H9 (cell line): ENCODE results near the gene CELSR2. TPM values are rescaled to one million over a fixed set of nuclear protein-coding genes. Genes with fewer than 3 reads are reported as not detected.

Source experiments
- DNase-seq: peaks from one replicate; pipeline ENCODE4 v3.0.0-alpha.2; 2017
- H2AFZ ChIP-seq: one replicate; pipeline ENCODE4 v1.6.1; 2013; ENCODE audit warnings: mild to moderate bottlenecking, low read length, control low read depth, moderate library complexity
- H2AK5ac ChIP-seq: 2 replicates; pipeline ENCODE4 v1.6.1; 2013; ENCODE audit warnings: low read length, control low read depth, mixed read lengths; ENCODE audit not compliant: insufficient read length
- H2BK120ac ChIP-seq: one replicate; pipeline ENCODE4 v1.6.1; 2013; ENCODE audit warnings: low read depth, mild to moderate bottlenecking, low read length, control low read depth, inconsistent platforms; ENCODE audit not compliant: poor library complexity, severe bottlenecking
- H2BK12ac ChIP-seq: 2 replicates; pipeline ENCODE4 v1.6.1; 2013; ENCODE audit warnings: low read length, control low read depth, mixed read lengths, low read depth; ENCODE audit not compliant: insufficient read length
- H2BK15ac ChIP-seq: 2 replicates; pipeline ENCODE4 v1.6.1; 2013; ENCODE audit warnings: low read depth, low read length, control low read depth
- H2BK20ac ChIP-seq: one replicate; pipeline ENCODE4 v1.6.1; 2013; ENCODE audit warnings: low read depth, mild to moderate bottlenecking, low read length, control low read depth, inconsistent platforms; ENCODE audit not compliant: poor library complexity, severe bottlenecking
- H2BK5ac ChIP-seq: 2 replicates; pipeline ENCODE4 v1.6.1; 2013; ENCODE audit warnings: low read length, control low read depth, mixed read lengths; ENCODE audit not compliant: insufficient read length
- H3K14ac ChIP-seq: 2 replicates; pipeline ENCODE4 v1.6.1; 2013; ENCODE audit warnings: low read length, control low read depth; ENCODE audit not compliant: insufficient read depth
- H3K18ac ChIP-seq: 2 replicates; pipeline ENCODE4 v1.6.1; 2013; ENCODE audit warnings: low read depth, mild to moderate bottlenecking, mixed read lengths, low read length, control low read depth; ENCODE audit not compliant: insufficient read length
- H3K23ac ChIP-seq: 2 replicates; pipeline ENCODE4 v1.6.1; 2013; ENCODE audit warnings: low read length, control low read depth, mixed read lengths, low read depth; ENCODE audit not compliant: insufficient read length
- H3K23me2 ChIP-seq: 2 replicates; pipeline ENCODE4 v1.6.1; 2013; ENCODE audit warnings: low read depth, mild to moderate bottlenecking, mixed read lengths, low read length, control low read depth; ENCODE audit not compliant: insufficient read length, poor library complexity, severe bottlenecking
- H3K27ac ChIP-seq: 2 replicates; pipeline ENCODE4 v1.5.1; 2013; ENCODE audit warnings: low read length, control low read depth, mixed read lengths, low read depth; ENCODE audit not compliant: insufficient read length
- H3K27me3 ChIP-seq: 2 replicates; pipeline ENCODE4 v1.6.1; 2013; ENCODE audit warnings: low read length, control low read depth, inconsistent platforms; ENCODE audit not compliant: insufficient read depth
- H3K4ac ChIP-seq: 2 replicates; pipeline ENCODE4 v1.6.1; 2013; ENCODE audit warnings: low read depth, mild to moderate bottlenecking, control low read depth, inconsistent platforms, low read length, moderate library complexity
- H3K4me1 ChIP-seq: 2 replicates; pipeline ENCODE4 v1.6.1; 2013; ENCODE audit warnings: low read length, control low read depth, inconsistent platforms; ENCODE audit not compliant: insufficient read depth
- H3K4me2 ChIP-seq: 2 replicates; pipeline ENCODE4 v1.6.1; 2013; ENCODE audit warnings: low read length, control low read depth, mixed read lengths; ENCODE audit not compliant: insufficient read length, insufficient read depth
- H3K56ac ChIP-seq: 2 replicates; pipeline ENCODE4 v1.6.1; 2013; ENCODE audit warnings: low read depth, mild to moderate bottlenecking, mixed read lengths, low read length, control low read depth; ENCODE audit not compliant: insufficient read length
- H3K79me1 ChIP-seq: 2 replicates; pipeline ENCODE4 v1.6.1; 2013; ENCODE audit warnings: low read depth, mild to moderate bottlenecking, moderate library complexity, low read length, control low read depth, inconsistent platforms; ENCODE audit not compliant: insufficient read depth, poor library complexity, severe bottlenecking
- H3K79me2 ChIP-seq: 2 replicates; pipeline ENCODE4 v1.6.1; 2013; ENCODE audit warnings: low read length, control low read depth, inconsistent platforms; ENCODE audit not compliant: insufficient read depth
- H3K9ac ChIP-seq: 2 replicates; pipeline ENCODE4 v1.6.1; 2013; ENCODE audit warnings: low read length, control low read depth, mixed read lengths; ENCODE audit not compliant: insufficient read length; ENCODE audit errors: extremely low read depth
- H3K9me3 ChIP-seq: one replicate; pipeline ENCODE4 v1.6.1; 2013; ENCODE audit warnings: low read depth, low read length, inconsistent platforms; ENCODE audit not compliant: control insufficient read depth
- H3T11ph ChIP-seq: one replicate; pipeline ENCODE4 v1.6.1; 2013; ENCODE audit warnings: mild to moderate bottlenecking, low read length, control low read depth, inconsistent platforms
- H4K20me1 ChIP-seq: one replicate; pipeline ENCODE4 v1.6.1; 2013; ENCODE audit not compliant: control insufficient read depth, insufficient read length, insufficient read depth
- H4K5ac ChIP-seq: 2 replicates; pipeline ENCODE4 v1.6.1; 2013; ENCODE audit warnings: low read depth, mild to moderate bottlenecking, mixed read lengths, low read length, control low read depth; ENCODE audit not compliant: insufficient read length
- H4K8ac ChIP-seq: replicated peaks from 2 replicates; pipeline ENCODE4 v1.6.1; 2013; ENCODE audit warnings: low read length, control low read depth, mixed read lengths, low read depth; ENCODE audit not compliant: insufficient read length
- H4K91ac ChIP-seq: 2 replicates; pipeline ENCODE4 v1.6.1; 2013; ENCODE audit warnings: low read depth, mild to moderate bottlenecking, moderate library complexity, mixed read lengths, low read length, control low read depth; ENCODE audit not compliant: insufficient read length
- H3K27ac Mint-ChIP-seq, 3 experiments: 2 replicates in 2 of 3; 3 replicates in 1 of 3; pipeline ENCODE4 v1.8.0; 2020 to 2021; ENCODE audit warnings: mixed read lengths in 3 of 3, mild to moderate bottlenecking in 1 of 3, moderate library complexity in 1 of 3
- H3K27me3 Mint-ChIP-seq: 2 replicates; pipeline ENCODE4 v1.8.0; 2021; ENCODE audit warnings: low read depth, mild to moderate bottlenecking, moderate library complexity, mixed read lengths
- H3K36me3 Mint-ChIP-seq, 3 experiments: 2 replicates in 2 of 3; 3 replicates in 1 of 3; pipeline ENCODE4 v1.8.0; 2020 to 2021; ENCODE audit warnings: low read depth in 3 of 3, mixed read lengths in 3 of 3; ENCODE audit not compliant: insufficient read depth in 1 of 3
- H3K4me1 Mint-ChIP-seq, 2 experiments: 2 replicates each; pipeline ENCODE4 v1.8.0; 2020; ENCODE audit warnings: mixed read lengths in 2 of 2
- H3K4me3 Mint-ChIP-seq, 2 experiments: 2 replicates in 1 of 2; 3 replicates in 1 of 2; pipeline ENCODE4 v1.8.0; 2020 to 2021; ENCODE audit warnings: mild to moderate bottlenecking in 2 of 2, mixed read lengths in 2 of 2, moderate library complexity in 1 of 2
- H3K9me3 Mint-ChIP-seq, 2 experiments: 2 replicates in 1 of 2; 3 replicates in 1 of 2; pipeline ENCODE4 v1.8.0; 2020; ENCODE audit warnings: mild to moderate bottlenecking in 2 of 2, mixed read lengths in 2 of 2, moderate library complexity in 1 of 2
- CTCF ChIP-seq: fragments of 200-600 bp; sonication (generic); conservative IDR thresholded peaks from 3 replicates; pipeline ENCODE4 v1.8.0; 2021; ENCODE audit warnings: antibody characterized with exemption, mild to moderate bottlenecking
- WGBS: extraction: QIAGEN DNeasy Blood & Tissue Kit; methylation state at CpG from one replicate; pipeline ENCODE4 v1.1.7; 2013; ENCODE audit warnings: missing lambda C conversion rate, low lambda C conversion rate, mixed read lengths; ENCODE audit not compliant: insufficient read length; ENCODE audit errors: extremely low coverage; 5-methylcytosine and 5-hydroxymethylcytosine counted together
- total RNA-seq: library from RNA; stranded (reverse); gene quantifications from 2 replicates; pipeline ENCODE4 v1.2.1, GENCODE V29; 2021

The CELSR2 gene
- total RNA-seq, 1 experiment from 2014 or later, result 29.2 TPM

GRCh38 chr1:109314795-109315194 lies 65.5 kb downstream of the CELSR2 start:
- Histone ChIP-seq H3K9ac (no peak overlapping the region), H3K4ac (no peak overlapping the region), H3K18ac (no peak overlapping the region), H2BK5ac (no peak overlapping the region), H3K27ac (no peak overlapping the region), H2BK15ac (no peak overlapping the region), H4K8ac (no peak overlapping the region), H3K23ac (no peak overlapping the region), H2BK120ac (no peak overlapping the region), H4K91ac (no peak overlapping the region), H3K27me3 (no peaks in the 10 kb centered on the region), H3K23me2 (no peaks in the 10 kb centered on the region), H3K4me2 (no peak overlapping the region), H2AK5ac (no peak overlapping the region), H3K14ac (no peak overlapping the region), H3K79me2 (no peaks in the 10 kb centered on the region), H3K79me1 (no peaks in the 10 kb centered on the region), H3T11ph (no peak overlapping the region), H2BK12ac (no peak overlapping the region), H3K9me3 (no peaks in the 10 kb centered on the region), H4K5ac (no peak overlapping the region), H2BK20ac (no peak overlapping the region), H3K56ac (no peak overlapping the region), H2AFZ (no peak overlapping the region), H4K20me1 (no peaks in the 10 kb centered on the region), H3K4me1 (no peaks in the 10 kb centered on the region)
- Mint-ChIP-seq H3K36me3 (peaks cover 23 to 63% (median 46%) of the 10 kb centered on the region in 3 experiments; a peak in 6 of 7 replicates), H3K9me3 (no peaks in the 10 kb centered on the region), H3K4me3 (no peak overlapping the region), H3K27ac (no peak overlapping the region; a peak in 1 of 7 replicates), H3K27me3 (no peaks in the 10 kb centered on the region), H3K4me1 (peaks cover 5% of the 10 kb centered on the region in 2 experiments)
- no peak for TF ChIP-seq CTCF
- WGBS, result no CpG with 5 or more reads among the region's 1 CpG
- no peak for DNase-seq
